Neural cell (in vitro differentiated cells): ENCODE data around the gene RAPGEF4. TPM values are rescaled to one million over a fixed set of nuclear protein-coding genes. Genes with fewer than 3 reads are reported as not detected.

Source experiments
- H2AFZ ChIP-seq: fragments of 200-600, 300-800 bp; sonication (generic), shearing (Covaris generic); 2 replicates; pipeline ENCODE4 v1.6.0; 2014; ENCODE audit warnings: low read depth, mild to moderate bottlenecking, antibody characterized with exemption, low read length, moderate library complexity
- H3F3A ChIP-seq: fragments of 200-600 bp; shearing (Covaris generic); 2 replicates; pipeline ENCODE4 v1.6.1; 2016; ENCODE audit warnings: mild to moderate bottlenecking, moderate library complexity, mixed read lengths, antibody characterized with exemption, low read length; ENCODE audit not compliant: insufficient read depth, poor library complexity, severe bottlenecking
- H3K27ac ChIP-seq: fragments of 200-600, 300-800 bp; sonication (generic), shearing (Covaris generic); 2 replicates; pipeline ENCODE4 v1.5.1; 2014; ENCODE audit warnings: mild to moderate bottlenecking, low read length, moderate library complexity
- H3K27me3 ChIP-seq: fragments of 300-800, 200-600 bp; sonication (generic), shearing (Covaris generic); 2 replicates; pipeline ENCODE4 v1.6.0; 2014; ENCODE audit warnings: mild to moderate bottlenecking, low read depth, low read length, moderate library complexity; ENCODE audit not compliant: insufficient read depth
- H3K36me3 ChIP-seq: fragments of 300-800, 200-600 bp; sonication (generic), shearing (Covaris generic); 2 replicates; pipeline ENCODE4 v1.5.1; 2014; ENCODE audit warnings: mild to moderate bottlenecking, antibody characterized with exemption, low read length, moderate library complexity; ENCODE audit not compliant: insufficient read depth
- H3K4me2 ChIP-seq: fragments of 300-800, 200-600 bp; sonication (generic), shearing (Covaris generic); 2 replicates; pipeline ENCODE4 v1.6.0; 2014; ENCODE audit warnings: mild to moderate bottlenecking, low read length
- H3K4me3 ChIP-seq: fragments of 300-800, 200-600 bp; sonication (generic), shearing (Covaris generic); 2 replicates; pipeline ENCODE4 v1.5.1; 2014; ENCODE audit warnings: mild to moderate bottlenecking, low read length, moderate library complexity
- H3K79me2 ChIP-seq: fragments of 200-600 bp; shearing (Covaris generic); replicated peaks from 2 replicates; pipeline ENCODE4 v1.6.0; 2014; ENCODE audit warnings: mild to moderate bottlenecking, low read length, moderate library complexity; ENCODE audit not compliant: insufficient read depth
- H3K9ac ChIP-seq: fragments of 300-800, 200-600 bp; sonication (generic), shearing (Covaris generic); 2 replicates; pipeline ENCODE4 v1.6.1; 2016; ENCODE audit warnings: mild to moderate bottlenecking, low read length, mixed read lengths
- H3K9me2 ChIP-seq: fragments of 200-600 bp; shearing (Covaris generic); 2 replicates; pipeline ENCODE4 v1.6.1; 2016; ENCODE audit warnings: mild to moderate bottlenecking, low read length, mixed read lengths; ENCODE audit not compliant: insufficient read depth
- H3K9me3 ChIP-seq: fragments of 200-600, 300-800 bp; sonication (generic), shearing (Covaris generic); 2 replicates; pipeline ENCODE4 v1.6.1; 2016; ENCODE audit warnings: mild to moderate bottlenecking, mixed run types, low read length, moderate library complexity, mixed read lengths
- H4K20me1 ChIP-seq: fragments of 200-600 bp; shearing (Covaris generic); 2 replicates; pipeline ENCODE4 v1.6.1; 2016; ENCODE audit warnings: mild to moderate bottlenecking, mixed run types; ENCODE audit not compliant: insufficient read depth
- CTCF ChIP-seq: fragments of 450-650 bp; IDR thresholded peaks from 2 replicates; pipeline ENCODE4 v1.5.1; 2014; ENCODE audit warnings: antibody characterized with exemption, mild to moderate bottlenecking, moderate library complexity; ENCODE audit not compliant: poor library complexity, severe bottlenecking
- EP300 ChIP-seq: fragments of 450-650 bp; conservative IDR thresholded peaks from 2 replicates; pipeline ENCODE4 v1.6.1; 2014; ENCODE audit warnings: antibody characterized with exemption, mild to moderate bottlenecking, moderate library complexity; ENCODE audit not compliant: poor library complexity, severe bottlenecking
- EZH2 ChIP-seq: fragments of 200-600, 300-800 bp; shearing (Covaris generic), sonication (generic); IDR thresholded peaks from 2 replicates; pipeline ENCODE4 v1.6.1; 2014; ENCODE audit warnings: antibody characterized with exemption, low read length, borderline replicate concordance, mild to moderate bottlenecking; ENCODE audit not compliant: insufficient read depth, poor library complexity, severe bottlenecking
- MXI1 ChIP-seq: fragments of 450-650 bp; conservative IDR thresholded peaks from 2 replicates; pipeline ENCODE4 v1.6.1; 2014; ENCODE audit warnings: antibody characterized with exemption, mild to moderate bottlenecking; ENCODE audit not compliant: poor library complexity, severe bottlenecking
- POLR2AphosphoS5 ChIP-seq: IDR thresholded peaks from 2 replicates; pipeline ENCODE4 v1.6.1; 2012
- RAD21 ChIP-seq: fragments of 450-650 bp; conservative IDR thresholded peaks from 2 replicates; pipeline ENCODE4 v1.6.1; 2014; ENCODE audit warnings: antibody characterized with exemption, mild to moderate bottlenecking, moderate library complexity
- REST ChIP-seq: IDR thresholded peaks from 2 replicates; pipeline ENCODE4 v1.6.1; 2012; ENCODE audit warnings: borderline replicate concordance
- SMC3 ChIP-seq: fragments of 450-650 bp; conservative IDR thresholded peaks from 2 replicates; pipeline ENCODE4 v1.6.1; 2014; ENCODE audit warnings: antibody characterized with exemption, mild to moderate bottlenecking, moderate library complexity; ENCODE audit not compliant: poor library complexity
- TAF1 ChIP-seq: IDR thresholded peaks from 2 replicates; pipeline ENCODE4 v1.6.1; 2012; ENCODE audit warnings: low read depth
- polyA plus RNA-seq: library from polyadenylated mRNA; depleted of rRNA; stranded (reverse); fragments of >200 nt; gene quantifications from 2 replicates; pipeline ENCODE4 v1.2.3, GENCODE V29; 2014

Gene RAPGEF4
- polyA plus RNA-seq, 1 donor from 2014 or later: 10.4 TPM

GRCh38 chr2:173087793-173088496 is 352.3 kb downstream of the RAPGEF4 start:
- no peaks in the 10 kb centered on the region for H3K9me2 ChIP-seq
- H3K4me3 ChIP-seq: no peak overlapping the region
- no peaks in the 10 kb centered on the region for H3K79me2 ChIP-seq

More at GRCh38 chr2:173087793-173088496, 352.3 kb downstream of the RAPGEF4 start:
- no peak overlapping the region for H3K4me2 ChIP-seq
- no peak overlapping the region for H3K27ac ChIP-seq
- H3K27me3 ChIP-seq: no peaks in the 10 kb centered on the region
- H3K36me3 ChIP-seq: no peaks in the 10 kb centered on the region
- no peak overlapping the region for H3K9ac ChIP-seq
- no peak overlapping the region for H2AFZ ChIP-seq
- H4K20me1 ChIP-seq: no peaks in the 10 kb centered on the region
- no peaks in the 10 kb centered on the region for H3K9me3 ChIP-seq
- no peaks in the 10 kb centered on the region for H3F3A ChIP-seq
- TF ChIP-seq RAD21 (no peak), REST (no peak), EP300 (no peak), POLR2AphosphoS5 (no peak), MXI1 (no peak), SMC3 (no peak), CTCF (no peak), TAF1 (no peak), EZH2 (no peak)
